Neural cell (in vitro differentiated cells): ENCODE data around the gene ADSL.

Source experiments
- EZH2 ChIP-seq: fragments of 200-600, 300-800 bp; shearing (Covaris generic), sonication (generic); IDR thresholded peaks from 2 replicates; pipeline ENCODE4 v1.6.1; 2014; ENCODE audit warnings: antibody characterized with exemption, low read length, borderline replicate concordance, mild to moderate bottlenecking; ENCODE audit not compliant: insufficient read depth, poor library complexity, severe bottlenecking
- MXI1 ChIP-seq: fragments of 450-650 bp; conservative IDR thresholded peaks from 2 replicates; pipeline ENCODE4 v1.6.1; 2014; ENCODE audit warnings: antibody characterized with exemption, mild to moderate bottlenecking; ENCODE audit not compliant: poor library complexity, severe bottlenecking
- POLR2AphosphoS5 ChIP-seq: IDR thresholded peaks from 2 replicates; pipeline ENCODE4 v1.6.1; 2012
- TAF1 ChIP-seq: IDR thresholded peaks from 2 replicates; pipeline ENCODE4 v1.6.1; 2012; ENCODE audit warnings: low read depth
- TF ChIP-seq, protein P1 (sequence below): fragments of 450-650 bp; IDR thresholded peaks from 2 replicates; pipeline ENCODE4 v1.5.1; 2014; ENCODE audit warnings: antibody characterized with exemption, mild to moderate bottlenecking, moderate library complexity; ENCODE audit not compliant: poor library complexity, severe bottlenecking
- TF ChIP-seq, protein P2 (sequence below): IDR thresholded peaks from 2 replicates; pipeline ENCODE4 v1.6.1; 2012; ENCODE audit warnings: borderline replicate concordance

DNA sequence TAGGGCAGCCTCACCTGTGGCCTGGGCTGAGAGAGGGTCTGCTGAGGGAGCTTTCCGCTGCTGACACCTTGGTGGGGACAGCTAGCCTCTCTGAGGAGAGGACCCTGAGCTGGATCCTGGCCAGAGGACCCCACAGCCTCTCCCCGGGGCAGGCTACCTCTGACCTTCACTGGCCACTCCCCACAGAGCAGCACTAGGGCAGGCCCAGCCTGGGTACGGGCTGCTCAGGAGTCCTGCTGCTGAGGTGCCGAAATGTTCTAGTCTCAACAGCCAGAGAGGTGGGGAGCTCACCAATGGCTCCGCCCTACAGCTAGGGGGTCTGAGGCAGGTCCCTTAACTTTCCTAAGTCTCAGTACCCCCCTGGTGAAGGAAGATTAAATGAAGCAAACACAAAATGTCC, 71.6 kb downstream of the ADSL start:
- TF ChIP-seq MXI1, result no peak
- no peak for TF ChIP-seq EZH2
- TF ChIP-seq, protein P1, sequence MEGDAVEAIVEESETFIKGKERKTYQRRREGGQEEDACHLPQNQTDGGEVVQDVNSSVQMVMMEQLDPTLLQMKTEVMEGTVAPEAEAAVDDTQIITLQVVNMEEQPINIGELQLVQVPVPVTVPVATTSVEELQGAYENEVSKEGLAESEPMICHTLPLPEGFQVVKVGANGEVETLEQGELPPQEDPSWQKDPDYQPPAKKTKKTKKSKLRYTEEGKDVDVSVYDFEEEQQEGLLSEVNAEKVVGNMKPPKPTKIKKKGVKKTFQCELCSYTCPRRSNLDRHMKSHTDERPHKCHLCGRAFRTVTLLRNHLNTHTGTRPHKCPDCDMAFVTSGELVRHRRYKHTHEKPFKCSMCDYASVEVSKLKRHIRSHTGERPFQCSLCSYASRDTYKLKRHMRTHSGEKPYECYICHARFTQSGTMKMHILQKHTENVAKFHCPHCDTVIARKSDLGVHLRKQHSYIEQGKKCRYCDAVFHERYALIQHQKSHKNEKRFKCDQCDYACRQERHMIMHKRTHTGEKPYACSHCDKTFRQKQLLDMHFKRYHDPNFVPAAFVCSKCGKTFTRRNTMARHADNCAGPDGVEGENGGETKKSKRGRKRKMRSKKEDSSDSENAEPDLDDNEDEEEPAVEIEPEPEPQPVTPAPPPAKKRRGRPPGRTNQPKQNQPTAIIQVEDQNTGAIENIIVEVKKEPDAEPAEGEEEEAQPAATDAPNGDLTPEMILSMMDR, result no peak
- TF ChIP-seq, protein P2, sequence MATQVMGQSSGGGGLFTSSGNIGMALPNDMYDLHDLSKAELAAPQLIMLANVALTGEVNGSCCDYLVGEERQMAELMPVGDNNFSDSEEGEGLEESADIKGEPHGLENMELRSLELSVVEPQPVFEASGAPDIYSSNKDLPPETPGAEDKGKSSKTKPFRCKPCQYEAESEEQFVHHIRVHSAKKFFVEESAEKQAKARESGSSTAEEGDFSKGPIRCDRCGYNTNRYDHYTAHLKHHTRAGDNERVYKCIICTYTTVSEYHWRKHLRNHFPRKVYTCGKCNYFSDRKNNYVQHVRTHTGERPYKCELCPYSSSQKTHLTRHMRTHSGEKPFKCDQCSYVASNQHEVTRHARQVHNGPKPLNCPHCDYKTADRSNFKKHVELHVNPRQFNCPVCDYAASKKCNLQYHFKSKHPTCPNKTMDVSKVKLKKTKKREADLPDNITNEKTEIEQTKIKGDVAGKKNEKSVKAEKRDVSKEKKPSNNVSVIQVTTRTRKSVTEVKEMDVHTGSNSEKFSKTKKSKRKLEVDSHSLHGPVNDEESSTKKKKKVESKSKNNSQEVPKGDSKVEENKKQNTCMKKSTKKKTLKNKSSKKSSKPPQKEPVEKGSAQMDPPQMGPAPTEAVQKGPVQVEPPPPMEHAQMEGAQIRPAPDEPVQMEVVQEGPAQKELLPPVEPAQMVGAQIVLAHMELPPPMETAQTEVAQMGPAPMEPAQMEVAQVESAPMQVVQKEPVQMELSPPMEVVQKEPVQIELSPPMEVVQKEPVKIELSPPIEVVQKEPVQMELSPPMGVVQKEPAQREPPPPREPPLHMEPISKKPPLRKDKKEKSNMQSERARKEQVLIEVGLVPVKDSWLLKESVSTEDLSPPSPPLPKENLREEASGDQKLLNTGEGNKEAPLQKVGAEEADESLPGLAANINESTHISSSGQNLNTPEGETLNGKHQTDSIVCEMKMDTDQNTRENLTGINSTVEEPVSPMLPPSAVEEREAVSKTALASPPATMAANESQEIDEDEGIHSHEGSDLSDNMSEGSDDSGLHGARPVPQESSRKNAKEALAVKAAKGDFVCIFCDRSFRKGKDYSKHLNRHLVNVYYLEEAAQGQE, result no peak
- no peak for TF ChIP-seq TAF1
- TF ChIP-seq POLR2AphosphoS5, result no peak
